Prostate gland (tissue), 2 donors: ENCODE data around the gene SLC27A2.

ENCODE experiments used
- CTCF ChIP-seq, 4 experiments: fragments of 200-600 bp in 2 of 4; fragments of 450-650 bp in 2 of 4; sonication (generic) in 2 of 4; IDR thresholded peaks; 1 replicate in 3 of 4; 2 replicates in 1 of 4; pipeline ENCODE4 v1.5.1; 2016 to 2019; ENCODE audit warnings: antibody characterized with exemption in 4 of 4, mild to moderate bottlenecking in 2 of 4, moderate library complexity in 2 of 4
- POLR2A ChIP-seq: fragments of 450-650 bp; IDR thresholded peaks from one replicate; pipeline ENCODE4 v1.6.1; 2016; ENCODE audit warnings: antibody characterized with exemption, mild to moderate bottlenecking
- POLR2AphosphoS5 ChIP-seq: sonication (generic); formaldehyde crosslinking; IDR thresholded peaks from one replicate; pipeline ENCODE4 v1.6.1; 2017; ENCODE audit warnings: antibody characterized with exemption

DNA sequence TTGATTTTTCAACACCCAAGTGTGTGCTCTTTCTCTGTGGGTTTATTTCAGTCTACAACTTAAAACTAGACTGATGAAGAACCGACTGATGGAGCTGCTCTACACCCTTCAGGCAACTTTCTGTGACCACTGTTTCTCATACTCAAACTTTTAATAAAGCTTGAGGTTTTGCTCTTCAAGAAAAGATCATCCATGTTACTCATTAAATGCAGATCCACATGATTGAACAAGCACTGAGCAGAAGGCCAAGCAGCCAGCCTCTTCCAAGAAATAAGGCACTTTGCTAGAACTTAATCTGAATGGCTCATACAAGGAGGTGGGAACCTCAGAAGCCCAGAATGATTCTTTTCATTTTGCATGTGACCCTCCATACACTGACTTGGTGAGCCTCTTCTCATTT, 8.7 kb downstream of the SLC27A2 start:
- TF ChIP-seq CTCF (IDR thresholded peaks at IDR 0.05) (no peak), POLR2A (no peak), POLR2AphosphoS5 (no peak)
